ENCODE data around the gene DYNLT2.

Gene DYNLT2

DNA sequence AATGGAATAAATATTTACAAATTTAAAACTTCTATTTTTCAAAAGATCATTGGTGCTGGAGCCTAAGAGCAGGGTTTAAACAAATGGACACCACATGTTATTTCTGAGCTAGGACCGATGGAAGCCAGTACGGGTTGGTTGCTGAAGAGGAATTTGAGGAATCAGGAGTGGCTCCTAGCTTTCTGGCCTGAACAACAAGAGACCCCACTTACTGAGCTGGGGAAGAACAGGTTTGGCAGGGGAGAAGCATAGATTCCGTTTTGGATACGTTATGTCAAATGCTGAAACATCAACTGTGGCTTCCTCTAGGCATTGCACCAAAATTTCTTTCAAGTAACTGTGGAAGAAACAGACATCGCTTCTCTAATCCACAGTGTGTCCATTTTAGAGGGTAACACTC is 56.2 kb downstream of the DYNLT2 start:
- Histone ChIP-seq H2BK5ac (ENCODE audit: low read depth, low read length, poor library complexity) (no peak overlapping the region), H3K4me3 (ENCODE audit: low read depth, low read length) (no peak overlapping the region), H2BK12ac (ENCODE audit: low read length) (no peak overlapping the region), H3K79me1 (ENCODE audit: low read length) (no peaks in the 10 kb centered on the region), H3K18ac (ENCODE audit: low read length) (no peak overlapping the region), H3K23ac (ENCODE audit: low read length) (no peak overlapping the region), H3K36me3 (ENCODE audit: control insufficient read depth in 1 of 2, insufficient read depth in 2 of 2, low read length in 2 of 2) (peaks cover 3 to 14% of the 10 kb centered on the region in 2 experiments), H4K8ac (ENCODE audit: low read depth, low read length) (no peak overlapping the region), H2BK120ac (ENCODE audit: insufficient read depth, low read length, poor library complexity) (no peak overlapping the region), H3K79me2 (ENCODE audit: control insufficient read depth, insufficient read depth, low read length, poor library complexity) (no peaks in the 10 kb centered on the region), H3K9me3 (ENCODE audit: insufficient read depth, low read depth, low read length) (peaks cover 8% of the 10 kb centered on the region), H4K91ac (ENCODE audit: low read depth, low read length) (no peak overlapping the region), H3K27ac (ENCODE audit: low read depth, low read length) (peak overlapping the region; percentile 30), H2AFZ (ENCODE audit: insufficient read depth, low read length, poor library complexity) (no peak overlapping the region), H3K27me3 (ENCODE audit: insufficient read depth, low read length) (no peaks in the 10 kb centered on the region), H3K4me1 (ENCODE audit: control insufficient read depth in 1 of 2, insufficient read depth in 2 of 2, low read length in 2 of 2) (peaks cover 4 to 10% of the 10 kb centered on the region in 2 experiments), H3K9ac (ENCODE audit: low read length) (no peak overlapping the region), H3K14ac (ENCODE audit: low read length) (no peak overlapping the region), H4K12ac (ENCODE audit: low read depth, low read length) (no peak overlapping the region), H2AK5ac (ENCODE audit: low read length) (no peak overlapping the region), H3K4ac (ENCODE audit: low read depth, low read length) (no peak overlapping the region), H3K4me2 (ENCODE audit: low read length) (no peak overlapping the region)
- DNase-seq: peak in 1 of 2 donors; percentile 53
- whole genome bisulfite sequencing (ENCODE audit: extremely low coverage, insufficient coverage, insufficient read length): no CpG with 5 or more reads among the region's 5 CpGs

- H2BK120ac ChIP-seq (ENCODE audit: insufficient read depth, low read length, poor library complexity): no peak overlapping the region
- H3K27ac ChIP-seq (ENCODE audit: low read depth, low read length): no peak overlapping the region
- peaks cover 4% of the 10 kb centered on the region for H3K9me3 ChIP-seq (ENCODE audit: insufficient read depth, low read depth, low read length)
- H4K12ac ChIP-seq (ENCODE audit: low read depth, low read length): no peak overlapping the region
- no peak overlapping the region for H3K4me3 ChIP-seq (ENCODE audit: low read depth, low read length)
- H3K79me2 ChIP-seq (ENCODE audit: control insufficient read depth, insufficient read depth, low read length, poor library complexity): no peaks in the 10 kb centered on the region
- no peak overlapping the region for H4K91ac ChIP-seq (ENCODE audit: low read depth, low read length)
- H2AFZ ChIP-seq (ENCODE audit: insufficient read depth, low read length, poor library complexity): no peak overlapping the region
- no peak for DNase-seq
- H3K14ac ChIP-seq (ENCODE audit: low read length): no peak overlapping the region
- no peaks in the 10 kb centered on the region for H3K27me3 ChIP-seq (ENCODE audit: insufficient read depth, low read length)
- H4K8ac ChIP-seq (ENCODE audit: low read depth, low read length): no peak overlapping the region
- no peak overlapping the region for H2BK12ac ChIP-seq (ENCODE audit: low read length)
- peaks cover 3 to 9% of the 10 kb centered on the region in 2 experiments for H3K4me1 ChIP-seq (ENCODE audit: control insufficient read depth in 1 of 2, insufficient read depth in 2 of 2, low read length in 2 of 2)
- no peak overlapping the region for H3K23ac ChIP-seq (ENCODE audit: low read length)
- H3K18ac ChIP-seq (ENCODE audit: low read length): no peak overlapping the region
- no peak overlapping the region for H3K9ac ChIP-seq (ENCODE audit: low read length)
- H2BK5ac ChIP-seq (ENCODE audit: low read depth, low read length, poor library complexity): no peak overlapping the region
- H3K79me1 ChIP-seq (ENCODE audit: low read length): no peaks in the 10 kb centered on the region
- H3K4ac ChIP-seq (ENCODE audit: low read depth, low read length): no peak overlapping the region
- no CpG with 5 or more reads among the region's 3 CpGs for whole genome bisulfite sequencing (ENCODE audit: extremely low coverage, insufficient coverage, insufficient read length)
- H3K36me3 ChIP-seq (ENCODE audit: control insufficient read depth in 1 of 2, insufficient read depth in 2 of 2, low read length in 2 of 2): peaks cover 0 to 10% of the 10 kb centered on the region in 2 experiments
- H2AK5ac ChIP-seq (ENCODE audit: low read length): no peak overlapping the region
- no peak overlapping the region for H3K4me2 ChIP-seq (ENCODE audit: low read length)
Measured at GRCh38 chr6:169692516-169692915, 58.9 kb downstream of the DYNLT2 start.

- Histone ChIP-seq H3K36me3 (ENCODE audit: control insufficient read depth in 1 of 2, insufficient read depth in 2 of 2, low read length in 2 of 2) (peaks cover 0 to 9% of the 10 kb centered on the region in 2 experiments), H4K91ac (ENCODE audit: low read depth, low read length) (no peak overlapping the region), H3K79me1 (ENCODE audit: low read length) (no peaks in the 10 kb centered on the region), H3K4me1 (ENCODE audit: control insufficient read depth in 1 of 2, insufficient read depth in 2 of 2, low read length in 2 of 2) (peaks cover 3 to 9% of the 10 kb centered on the region in 2 experiments), H3K9me3 (ENCODE audit: insufficient read depth, low read depth, low read length) (peaks cover 3% of the 10 kb centered on the region), H3K4me3 (ENCODE audit: low read depth, low read length) (no peak overlapping the region), H4K8ac (ENCODE audit: low read depth, low read length) (no peak overlapping the region), H2BK120ac (ENCODE audit: insufficient read depth, low read length, poor library complexity) (no peak overlapping the region), H2BK12ac (ENCODE audit: low read length) (no peak overlapping the region), H3K79me2 (ENCODE audit: control insufficient read depth, insufficient read depth, low read length, poor library complexity) (no peaks in the 10 kb centered on the region), H2AFZ (ENCODE audit: insufficient read depth, low read length, poor library complexity) (no peak overlapping the region), H3K4me2 (ENCODE audit: low read length) (no peak overlapping the region), H4K12ac (ENCODE audit: low read depth, low read length) (no peak overlapping the region), H3K4ac (ENCODE audit: low read depth, low read length) (no peak overlapping the region), H3K14ac (ENCODE audit: low read length) (no peak overlapping the region), H3K27me3 (ENCODE audit: insufficient read depth, low read length) (no peaks in the 10 kb centered on the region), H2AK5ac (ENCODE audit: low read length) (no peak overlapping the region), H3K9ac (ENCODE audit: low read length) (no peak overlapping the region), H3K18ac (ENCODE audit: low read length) (no peak overlapping the region), H3K23ac (ENCODE audit: low read length) (no peak overlapping the region), H2BK5ac (ENCODE audit: low read depth, low read length, poor library complexity) (no peak overlapping the region), H3K27ac (ENCODE audit: low read depth, low read length) (no peak overlapping the region)
- no CpG with 5 or more reads among the region's 2 CpGs for WGBS (ENCODE audit: extremely low coverage, insufficient coverage, insufficient read length)
- DNase-seq: no peak
Measured at GRCh38 chr6:169691260-169691659, 60.1 kb downstream of the DYNLT2 start.
